CD4-positive, alpha-beta T cell (primary cell): ENCODE data around the gene RCL1. TPM values are rescaled to one million over a fixed set of nuclear protein-coding genes. Genes with fewer than 3 reads are reported as not detected.

Experiments used
- ATAC-seq: fragments of 200-7000 bp; cut with Tn5 transposase; one replicate; pipeline ENCODE4 v1.10.0; 2022; ENCODE audit warnings: mild to moderate bottlenecking; ENCODE audit not compliant: poor library complexity
- CTCF ChIA-PET: fragments of 350-600 bp; sonication (Branson Sonifier 250); formaldehyde crosslinking; loops from one replicate; lab custom pipeline; 2021; ENCODE audit warnings: antibody characterized with exemption, inconsistent platforms; lab: Charles Lee
- POLR2A ChIA-PET: fragments of 350-600 bp; sonication (Branson Sonifier 250); formaldehyde crosslinking; loops from one replicate; lab custom pipeline; 2021; ENCODE audit warnings: antibody characterized with exemption, inconsistent platforms; lab: Charles Lee
- DNase-seq, 14 experiments: peaks; one replicate each; pipeline ENCODE4 v3.0.0-alpha.2; 2013 to 2020; ENCODE audit warnings: mixed read lengths in 2 of 14
- H3K27ac ChIP-seq, 2 donors: one replicate each; pipeline versions ENCODE4 v1.5.1 to v1.7.0; 2013; ENCODE audit warnings: low read length in 2 of 2, low read depth in 1 of 2, mild to moderate bottlenecking in 1 of 2
- H3K27me3 ChIP-seq, 2 experiments: 1 replicate in 1 of 2; 2 replicates in 1 of 2; pipeline versions ENCODE4 v1.6.1 to v1.7.0; 2013; ENCODE audit warnings: low read length in 2 of 2, control low read depth in 1 of 2, mild to moderate bottlenecking in 1 of 2, moderate library complexity in 1 of 2; ENCODE audit not compliant: insufficient read depth in 2 of 2, control insufficient read depth in 1 of 2
- H3K36me3 ChIP-seq: one replicate; pipeline ENCODE4 v1.6.1; 2013; ENCODE audit warnings: low read length, control low read depth; ENCODE audit not compliant: insufficient read depth
- H3K4me1 ChIP-seq: one replicate; pipeline ENCODE4 v1.6.1; 2013; ENCODE audit warnings: low read length, control low read depth; ENCODE audit not compliant: insufficient read depth
- H3K4me3 ChIP-seq: one replicate; pipeline ENCODE4 v1.5.1; 2013; ENCODE audit warnings: mild to moderate bottlenecking, low read length, moderate library complexity
- H3K9me3 ChIP-seq, 2 experiments: 1 replicate in 1 of 2; 2 replicates in 1 of 2; pipeline versions ENCODE4 v1.6.1 to v1.7.0; 2013; ENCODE audit warnings: low read length in 2 of 2, mild to moderate bottlenecking in 2 of 2, control low read depth in 1 of 2, moderate library complexity in 1 of 2; ENCODE audit not compliant: control insufficient read depth in 1 of 2, insufficient read depth in 1 of 2
- H3K27ac Mint-ChIP-seq: one replicate; pipeline ENCODE4 v1.8.0; 2020; ENCODE audit warnings: mixed read lengths
- H3K27me3 Mint-ChIP-seq: one replicate; pipeline ENCODE4 v1.8.0; 2021; ENCODE audit warnings: mixed read lengths
- H3K36me3 Mint-ChIP-seq: one replicate; pipeline ENCODE4 v1.8.0; 2021; ENCODE audit warnings: low read depth, mixed read lengths
- H3K4me1 Mint-ChIP-seq: one replicate; pipeline ENCODE4 v1.8.0; 2021; ENCODE audit warnings: low read depth, mixed read lengths
- H3K4me3 Mint-ChIP-seq: one replicate; pipeline ENCODE4 v1.8.0; 2020; ENCODE audit warnings: mild to moderate bottlenecking, mixed read lengths
- H3K9me3 Mint-ChIP-seq: one replicate; pipeline ENCODE4 v1.8.0; 2020; ENCODE audit warnings: mixed read lengths
- intact Hi-C, 2 experiments: fragments of 100-400 bp; cut with DNase I in 1 of 2; cut with micrococcal nuclease in 1 of 2; formaldehyde crosslinking; loops; one replicate each; pipeline versions ENCODE4 v1.15.1 to v1.9.0; 2023 to 2025; cut with DNase I, micrococcal nuclease
- total RNA-seq, 174 experiments: library from RNA in 2 of 174; stranded (reverse) in 2 of 174; gene quantifications; one replicate each; pipeline ENCODE4 v1.2.3 and lab custom pipeline; 2021 to 2026
- TF ChIP-seq, protein P1 (sequence below): fragments of 200-600 bp; IDR thresholded peaks from one replicate; pipeline ENCODE4 v1.8.0; 2022; ENCODE audit warnings: antibody characterized with exemption, mild to moderate bottlenecking

Gene RCL1
- total RNA-seq, 2 experiments from 2014 or later, result 33.8 to 35.5 TPM

GRCh38 chr9:4861145-4861544 lies 68.4 kb downstream of the RCL1 start:
- TF ChIP-seq, protein P1, sequence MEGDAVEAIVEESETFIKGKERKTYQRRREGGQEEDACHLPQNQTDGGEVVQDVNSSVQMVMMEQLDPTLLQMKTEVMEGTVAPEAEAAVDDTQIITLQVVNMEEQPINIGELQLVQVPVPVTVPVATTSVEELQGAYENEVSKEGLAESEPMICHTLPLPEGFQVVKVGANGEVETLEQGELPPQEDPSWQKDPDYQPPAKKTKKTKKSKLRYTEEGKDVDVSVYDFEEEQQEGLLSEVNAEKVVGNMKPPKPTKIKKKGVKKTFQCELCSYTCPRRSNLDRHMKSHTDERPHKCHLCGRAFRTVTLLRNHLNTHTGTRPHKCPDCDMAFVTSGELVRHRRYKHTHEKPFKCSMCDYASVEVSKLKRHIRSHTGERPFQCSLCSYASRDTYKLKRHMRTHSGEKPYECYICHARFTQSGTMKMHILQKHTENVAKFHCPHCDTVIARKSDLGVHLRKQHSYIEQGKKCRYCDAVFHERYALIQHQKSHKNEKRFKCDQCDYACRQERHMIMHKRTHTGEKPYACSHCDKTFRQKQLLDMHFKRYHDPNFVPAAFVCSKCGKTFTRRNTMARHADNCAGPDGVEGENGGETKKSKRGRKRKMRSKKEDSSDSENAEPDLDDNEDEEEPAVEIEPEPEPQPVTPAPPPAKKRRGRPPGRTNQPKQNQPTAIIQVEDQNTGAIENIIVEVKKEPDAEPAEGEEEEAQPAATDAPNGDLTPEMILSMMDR, result no peak
- no peaks in the 10 kb centered on the region for H3K9me3 ChIP-seq
- peaks cover 6% of the 10 kb centered on the region for H3K4me1 Mint-ChIP-seq
- intact Hi-C loops, result no loop called here
- H3K9me3 Mint-ChIP-seq, result no peaks in the 10 kb centered on the region
- H3K4me3 ChIP-seq, result no peak overlapping the region
- H3K4me1 ChIP-seq, result no peaks in the 10 kb centered on the region
- peaks cover 80% of the 10 kb centered on the region for H3K36me3 Mint-ChIP-seq
- ATAC-seq (no peak), DNase-seq (no peak)
- peaks cover 16% of the 10 kb centered on the region for H3K36me3 ChIP-seq
- no peaks in the 10 kb centered on the region for H3K27me3 Mint-ChIP-seq
- H3K27ac Mint-ChIP-seq, result no peak overlapping the region
- H3K27me3 ChIP-seq, result no peaks in the 10 kb centered on the region
- no peak overlapping the region for H3K27ac ChIP-seq
- CTCF ChIA-PET, result no interaction called here
- H3K4me3 Mint-ChIP-seq, result no peak overlapping the region
- POLR2A ChIA-PET, result interaction anchor here (1.7 kb wide), 1 partner anchor 10 kb away, joined by 5 read pairs; no protein-coding TSS in a partner anchor

DNA sequence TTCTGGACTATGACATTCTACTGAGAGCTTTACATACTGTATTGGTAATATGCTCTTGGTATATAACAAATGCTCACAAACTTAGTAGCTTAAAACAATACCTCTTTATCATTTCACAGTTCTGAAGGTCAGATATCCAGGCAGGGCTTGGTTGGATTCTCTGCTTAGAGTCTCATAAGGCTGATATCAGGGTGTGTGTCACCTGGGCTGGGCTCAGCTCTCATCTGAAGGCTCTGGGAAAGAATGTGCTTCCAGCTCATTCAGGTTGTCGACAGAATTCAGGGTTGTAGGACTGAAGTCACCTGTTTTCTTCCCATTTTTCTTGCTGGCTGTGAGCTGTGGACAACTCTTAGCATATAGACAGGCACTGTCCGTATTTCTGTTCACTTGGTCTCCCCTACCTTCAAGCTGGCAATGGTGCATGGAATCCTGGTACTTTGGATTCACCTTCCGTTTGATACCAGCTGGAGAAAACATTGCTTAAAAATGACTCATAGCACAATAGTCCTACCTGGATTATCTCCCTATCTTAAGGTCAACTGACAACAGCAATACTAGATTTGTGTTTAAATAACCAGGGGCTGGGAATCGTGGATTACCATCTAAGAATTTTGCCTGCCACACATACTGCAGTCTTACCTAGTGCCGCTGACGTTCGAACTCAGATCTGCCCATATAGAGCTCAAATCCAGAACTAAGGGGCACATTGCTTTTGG lies 69.2 kb downstream of the RCL1 start:
- Histone ChIP-seq H3K27ac (no peak overlapping the region), H3K4me3 (no peak overlapping the region), H3K4me1 (no peaks in the 10 kb centered on the region), H3K36me3 (peaks cover 16% of the 10 kb centered on the region), H3K9me3 (no peaks in the 10 kb centered on the region), H3K27me3 (no peaks in the 10 kb centered on the region)
- DNase-seq (no peak), ATAC-seq (no peak)
- no peaks in the 10 kb centered on the region for H3K27me3 Mint-ChIP-seq
- H3K4me3 Mint-ChIP-seq, result no peak overlapping the region
- H3K4me1 Mint-ChIP-seq, result peaks cover 6% of the 10 kb centered on the region
- peaks cover 80% of the 10 kb centered on the region for H3K36me3 Mint-ChIP-seq
- ChIA-PET CTCF (interaction anchor here (0.8 kb wide), 1 partner anchor 126 kb away, joined by 3 read pairs; no protein-coding TSS in a partner anchor), POLR2A (interaction anchor here (0.5 to 1.7 kb wide), 2 partner anchors 11 to 1908 kb away, joined by 3 to 5 read pairs; no protein-coding TSS in a partner anchor)
- H3K27ac Mint-ChIP-seq, result no peak overlapping the region
- intact Hi-C loops, result no loop called here
- no peaks in the 10 kb centered on the region for H3K9me3 Mint-ChIP-seq
- TF ChIP-seq, protein P1, result no peak

- TF ChIP-seq, protein P1, result no peak
- no peaks in the 10 kb centered on the region for H3K9me3 ChIP-seq
Observed at GRCh38 chr9:4862506-4863250, 69.9 kb downstream of the RCL1 start.

More at GRCh38 chr9:4862506-4863250, 69.9 kb downstream of the RCL1 start:
- DNase-seq (no peak), ATAC-seq (no peak)
- ChIA-PET CTCF (interaction anchor here (0.8 kb wide), 1 partner anchor 125 kb away, joined by 3 read pairs; no protein-coding TSS in a partner anchor), POLR2A (interaction anchor here (1.7 kb wide), 1 partner anchor 12 kb away, joined by 5 read pairs; no protein-coding TSS in a partner anchor)
- H3K27me3 ChIP-seq, result no peaks in the 10 kb centered on the region
- H3K4me3 ChIP-seq, result no peak overlapping the region
- peaks cover 73% of the 10 kb centered on the region for H3K36me3 Mint-ChIP-seq
- no peak overlapping the region for H3K27ac ChIP-seq
- H3K27me3 Mint-ChIP-seq, result no peaks in the 10 kb centered on the region
- peaks cover 6% of the 10 kb centered on the region for H3K4me1 Mint-ChIP-seq
- H3K27ac Mint-ChIP-seq, result no peak overlapping the region
- H3K4me3 Mint-ChIP-seq, result no peak overlapping the region
- H3K36me3 ChIP-seq, result peaks cover 16% of the 10 kb centered on the region
- no peaks in the 10 kb centered on the region for H3K9me3 Mint-ChIP-seq
- H3K4me1 ChIP-seq, result no peaks in the 10 kb centered on the region
- intact Hi-C loops, result no loop called here
